Colon (tissue), 2 donors: ENCODE results near the gene SLX9.

Experiments
- FAIRE-seq: peaks from 2 replicates; lab custom pipeline; 2012; peaks lifted over from hg19 to GRCh38; lab: Jason Lieb, UNC
- donor health status: control.
- donor health status: control.

The SLX9 gene

DNA sequence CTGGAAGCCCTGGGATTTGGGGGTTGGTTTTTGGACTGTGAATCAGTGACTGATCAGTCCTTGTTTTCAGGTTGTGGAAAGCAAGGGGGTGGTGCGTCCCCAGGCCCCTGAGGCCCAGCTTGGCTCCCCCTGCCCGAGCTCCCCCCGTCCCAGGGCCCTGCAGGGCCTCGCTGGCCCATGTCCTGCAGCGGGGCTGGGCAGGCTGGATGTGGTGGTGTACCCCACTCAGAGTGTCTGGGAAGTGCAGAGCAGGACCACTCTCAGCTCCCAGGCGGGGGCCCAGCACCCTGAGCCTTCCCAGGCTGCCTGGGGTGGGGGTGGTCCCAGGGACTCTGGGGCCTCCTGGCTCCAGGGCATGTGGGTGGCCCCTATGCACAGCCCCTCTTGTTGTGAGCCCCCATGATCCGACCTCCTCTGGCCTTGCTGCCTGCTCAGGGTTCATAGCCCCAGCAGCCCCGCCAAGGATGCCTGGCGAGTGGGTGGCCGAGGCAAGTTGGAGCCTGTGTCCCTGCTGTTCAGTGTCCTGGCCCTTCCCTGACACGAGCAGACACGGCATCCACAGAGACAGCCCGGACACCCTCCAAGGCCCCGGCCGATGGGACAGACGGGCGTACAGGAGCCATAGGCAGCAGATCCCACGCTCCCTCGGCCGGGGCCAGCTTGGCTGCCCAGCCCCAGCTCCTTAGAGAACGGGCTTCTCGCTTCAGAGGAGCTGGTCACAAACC, 37.9 kb downstream of the SLX9 start:
- no peak for FAIRE-seq

DNA sequence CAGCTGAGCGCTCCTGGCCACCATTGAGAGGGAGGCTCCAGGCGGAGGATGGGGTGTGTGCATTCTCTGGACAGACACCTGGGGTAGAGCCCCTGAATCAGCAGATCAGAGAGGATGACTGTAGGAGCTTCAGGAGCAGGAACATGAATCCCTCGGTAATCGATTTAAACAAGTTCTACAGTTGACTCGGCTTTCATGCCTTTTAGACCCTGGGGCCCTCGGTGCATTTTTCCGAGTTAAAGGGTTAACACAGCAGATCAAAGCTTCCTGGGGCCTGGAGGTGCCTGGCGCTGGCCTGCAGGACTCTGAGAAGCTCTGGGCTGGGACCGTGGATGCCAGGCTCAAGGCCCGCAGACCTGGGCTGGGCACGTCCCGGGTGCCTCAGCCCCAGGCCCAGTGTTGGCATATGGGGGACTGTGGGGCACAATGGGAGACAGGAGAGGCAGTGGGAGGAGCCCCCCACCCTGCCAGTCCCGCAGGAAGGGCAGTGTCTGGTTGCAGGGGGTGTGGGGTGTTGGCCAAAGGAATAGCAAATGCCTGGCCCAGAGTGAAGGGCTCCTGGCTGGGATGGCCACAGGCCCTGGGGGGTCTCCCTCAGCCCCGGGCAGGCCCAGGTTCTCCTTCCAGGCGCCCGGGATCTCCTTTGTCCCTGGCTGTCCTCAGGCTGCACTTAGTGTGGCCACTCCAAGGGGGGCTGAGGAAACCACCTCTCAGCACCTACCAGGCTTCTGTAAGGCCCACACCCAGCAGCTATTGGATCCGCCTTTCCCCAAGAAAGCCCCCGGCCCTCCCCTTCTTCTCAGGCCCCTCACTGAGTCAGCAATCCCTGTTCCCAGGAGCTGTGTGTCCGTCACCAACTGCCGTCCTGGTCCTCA, 40.1 kb downstream of the SLX9 start:
- no peak for FAIRE-seq

- no peak for FAIRE-seq
Measured at GRCh38 chr21:44980562-44981489, 41.0 kb downstream of the SLX9 start.

GRCh38 chr21:44982558-44983250, 42.9 kb downstream of the SLX9 start:
- FAIRE-seq: no peak

GRCh38 chr21:44983421-44984206, 43.8 kb downstream of the SLX9 start:
- no peak for FAIRE-seq

GRCh38 chr21:44984428-44984791, 44.6 kb downstream of the SLX9 start:
- FAIRE-seq: no peak

DNA sequence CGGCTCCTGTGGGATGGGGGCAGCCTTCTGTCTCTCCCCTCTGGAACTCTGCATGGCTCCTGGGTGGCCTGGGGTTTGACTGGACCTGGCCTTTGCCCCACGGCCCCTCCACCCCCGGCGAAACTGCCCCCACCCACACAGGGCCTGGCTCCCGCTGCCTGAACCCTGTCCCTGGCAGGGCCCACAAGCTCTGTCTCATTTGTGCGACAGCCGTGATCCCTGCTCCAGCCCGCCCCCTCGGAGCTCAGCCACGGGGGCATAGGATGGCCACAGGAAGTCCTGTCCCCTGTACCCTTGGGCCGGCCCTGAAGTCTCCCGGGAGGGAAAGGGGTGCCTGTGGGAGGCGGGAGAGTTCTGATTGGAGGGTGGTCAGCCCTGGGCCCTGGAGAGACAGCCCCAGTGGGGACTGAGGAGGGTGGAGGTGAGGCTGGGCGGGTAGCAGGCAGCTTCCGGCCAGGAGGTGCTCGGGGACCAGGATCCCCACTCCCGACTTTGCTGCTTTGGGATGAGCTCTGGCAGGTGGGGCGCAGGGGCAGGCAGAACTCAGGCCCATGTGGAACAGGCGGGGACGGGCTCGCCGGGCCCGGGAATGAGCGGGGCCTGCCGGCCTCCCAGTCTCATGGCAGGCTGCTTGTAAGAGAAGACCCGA, 45.1 kb downstream of the SLX9 start:
- FAIRE-seq: no peak

- no peak for FAIRE-seq
Measured at GRCh38 chr21:44985441-44986401, 45.9 kb downstream of the SLX9 start.

DNA sequence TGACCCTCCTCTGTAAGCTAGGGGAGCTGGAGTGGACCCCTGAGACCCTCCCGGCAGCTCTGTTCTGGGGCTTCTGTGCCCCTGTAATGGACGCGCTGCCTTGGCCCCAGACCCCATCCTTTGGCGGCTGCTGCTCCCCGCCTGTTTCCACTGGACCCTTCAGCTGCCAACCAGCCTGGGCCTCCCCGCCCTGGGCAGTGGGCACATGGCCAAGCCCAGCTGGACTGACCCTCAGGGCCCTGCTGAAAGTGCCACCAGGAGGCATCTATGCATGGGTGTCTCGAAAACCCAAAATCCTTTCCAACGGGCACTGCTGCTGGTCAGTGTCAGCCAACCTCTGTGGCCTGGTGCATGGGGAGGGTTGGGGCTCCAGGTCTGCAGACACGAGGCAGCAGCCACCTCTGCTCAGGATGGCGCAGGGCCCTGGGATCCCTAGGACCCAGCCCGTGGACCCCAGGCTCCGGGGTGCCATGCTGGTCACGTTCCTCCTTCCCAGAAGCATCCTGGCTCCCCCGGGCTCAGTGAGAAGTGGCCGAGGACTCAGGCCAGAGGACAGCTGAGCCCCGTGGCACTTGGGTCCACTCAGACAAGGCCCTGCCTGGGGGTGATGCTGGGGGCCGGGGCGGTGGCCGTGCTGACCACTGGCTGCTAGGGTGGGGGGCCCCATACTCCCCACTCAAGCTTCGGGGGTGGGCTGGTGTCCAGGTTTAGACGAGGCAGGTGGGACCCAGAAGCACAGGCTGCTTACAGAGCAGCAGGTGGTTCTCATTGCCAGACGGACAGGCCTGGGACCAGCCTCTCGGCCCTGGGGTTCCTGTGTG, 46.9 kb downstream of the SLX9 start:
- no peak for FAIRE-seq

DNA sequence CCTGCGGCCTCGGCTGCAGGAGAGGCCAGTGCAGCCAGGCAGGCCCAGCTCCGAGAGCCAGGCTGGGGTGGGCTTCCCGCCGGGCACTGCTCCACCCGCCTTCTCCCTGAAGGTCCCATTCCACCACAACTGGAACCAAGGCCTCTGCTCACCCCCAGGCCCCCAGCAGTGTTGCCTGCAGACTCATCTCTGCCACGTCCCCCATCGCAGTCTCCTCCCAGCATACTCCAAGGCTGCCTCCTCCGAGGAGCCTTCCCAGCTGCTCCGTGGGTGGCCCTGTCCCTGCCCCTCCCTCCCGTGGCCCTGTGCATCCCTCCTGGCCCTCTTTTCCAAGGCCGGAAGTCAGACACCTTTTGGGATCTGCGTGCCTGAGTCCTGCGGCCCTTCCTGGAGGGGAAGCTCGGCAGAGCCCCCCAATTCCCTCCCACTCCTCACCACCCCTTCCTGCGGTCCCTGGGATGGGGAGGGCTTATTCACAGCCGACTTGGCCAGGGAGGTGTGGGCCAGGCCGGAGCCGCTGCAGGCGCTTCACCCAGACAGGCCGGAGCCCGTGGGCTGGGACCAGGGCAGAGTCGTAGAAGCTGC, 47.6 kb downstream of the SLX9 start:
- FAIRE-seq: no peak

DNA sequence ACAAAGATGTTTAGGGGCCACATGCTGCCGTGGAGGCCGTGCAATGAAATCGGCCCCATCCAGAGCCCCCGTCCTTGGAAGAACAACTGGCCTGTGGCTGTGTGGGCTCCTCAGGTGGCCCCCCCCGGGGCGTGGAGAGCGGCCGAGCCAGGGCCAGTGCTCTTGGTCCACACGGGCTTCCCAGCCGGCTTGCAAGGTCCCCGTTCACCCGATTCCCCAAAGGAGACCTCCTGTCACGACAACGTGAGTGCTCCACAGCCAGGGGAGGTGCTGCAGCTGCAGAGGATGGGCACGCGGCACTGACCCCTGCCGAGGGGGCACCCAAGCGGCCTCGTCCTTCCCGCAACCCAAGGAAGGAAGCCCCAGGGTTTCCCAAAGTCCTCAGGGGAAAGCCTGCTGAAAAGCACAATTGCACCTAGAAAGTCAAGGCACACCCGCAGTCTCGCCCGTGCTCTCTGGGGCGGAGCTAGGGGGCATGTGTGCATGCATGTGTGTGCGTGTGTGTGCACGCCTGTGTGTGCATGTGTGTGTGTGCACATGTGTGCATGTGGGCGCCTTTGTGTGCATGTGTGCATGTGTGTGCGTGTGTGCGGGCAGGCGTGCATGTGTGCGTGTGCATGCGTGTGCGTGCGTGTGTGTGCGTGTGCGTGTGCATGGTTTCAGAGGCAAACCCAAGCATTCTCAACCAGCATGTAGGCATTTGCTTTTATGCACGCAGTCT, 48.2 kb downstream of the SLX9 start:
- no peak for FAIRE-seq

- FAIRE-seq: no peak
Measured at GRCh38 chr21:44988607-44989536, 49.0 kb downstream of the SLX9 start.

DNA sequence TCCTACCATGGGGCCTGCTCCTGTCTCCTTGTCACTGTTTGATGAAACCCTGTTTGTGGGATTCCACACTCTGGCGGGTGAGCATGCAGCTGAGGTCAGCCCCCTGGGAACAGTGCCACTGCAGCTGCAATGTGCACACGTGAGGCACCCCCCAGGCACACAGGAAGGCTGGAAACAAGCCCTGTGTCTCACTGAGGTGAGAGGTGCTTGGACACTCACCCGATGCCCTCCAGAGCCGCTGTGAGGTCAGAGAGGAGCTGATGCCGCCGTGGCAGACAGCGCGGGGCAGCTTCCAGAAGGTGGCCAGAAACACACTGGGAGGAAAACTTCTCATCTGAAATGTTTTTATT, 49.7 kb downstream of the SLX9 start:
- no peak for FAIRE-seq

DNA sequence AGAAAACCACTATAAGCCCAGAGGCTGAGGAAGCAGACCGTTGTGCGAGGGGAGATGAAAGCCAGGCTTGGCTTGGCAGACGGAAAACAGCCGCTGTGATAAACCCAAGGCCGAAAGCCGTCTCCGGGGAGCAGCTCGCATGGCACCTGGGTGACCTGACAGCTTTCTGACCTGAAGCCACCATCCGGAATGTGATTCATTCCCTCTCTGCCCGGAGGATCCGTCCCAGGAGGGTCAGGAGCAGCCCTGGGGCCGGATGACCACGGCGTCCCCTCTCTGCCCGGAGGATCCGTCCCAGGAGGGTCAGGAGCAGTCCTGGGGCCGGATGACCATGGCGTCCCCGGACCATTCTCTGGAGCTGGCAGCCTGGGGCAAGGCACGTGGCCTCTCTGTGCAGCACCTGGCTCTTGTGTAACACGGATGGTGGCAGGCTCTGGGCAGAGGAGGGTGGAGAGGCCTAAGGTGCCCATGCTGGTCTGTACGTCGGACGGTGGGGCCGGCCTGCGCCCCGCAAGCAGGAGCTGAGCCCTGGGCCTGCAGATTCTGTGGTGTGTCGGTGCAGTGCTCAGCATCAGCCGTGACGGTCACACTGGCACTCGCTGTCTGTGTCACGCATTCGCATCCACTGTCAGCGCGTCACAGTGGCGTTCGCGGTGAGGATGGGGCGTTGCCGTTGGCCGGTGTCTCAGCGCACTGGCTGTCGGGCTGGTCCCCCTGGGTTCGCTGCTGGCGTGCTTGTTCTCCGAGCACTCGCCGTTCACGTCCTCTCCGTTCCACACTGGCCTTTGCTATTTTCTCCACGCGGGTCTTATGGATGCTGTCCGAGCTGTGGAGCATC, 50.3 kb downstream of the SLX9 start:
- no peak for FAIRE-seq

GRCh38 chr21:44990921-44991320, 51.1 kb downstream of the SLX9 start:
- FAIRE-seq: no peak
